Adrenal gland (tissue), 5 donors: ENCODE results near the gene TMEM234.

Source experiments
- POLR2A ChIP-seq, 2 donors: fragments of 450-650 bp; IDR thresholded peaks; one replicate each; pipeline ENCODE4 v1.6.1; 2017; ENCODE audit warnings: antibody characterized with exemption in 2 of 2, mild to moderate bottlenecking in 2 of 2, moderate library complexity in 1 of 2
- TF ChIP-seq, protein P1 (sequence below), 6 experiments: fragments of 450-650 bp in 4 of 6; fragments of 200-600 bp in 2 of 6; sonication (generic) in 1 of 6; IDR thresholded peaks; 1 replicate in 5 of 6; 2 replicates in 1 of 6; pipeline versions ENCODE4 v1.5.1 to v1.8.0; 2016 to 2021; ENCODE audit warnings: antibody characterized with exemption in 6 of 6, mild to moderate bottlenecking in 2 of 6, moderate library complexity in 1 of 6
- donor health status: DM: no; HTN: no; CAD: no.

DNA sequence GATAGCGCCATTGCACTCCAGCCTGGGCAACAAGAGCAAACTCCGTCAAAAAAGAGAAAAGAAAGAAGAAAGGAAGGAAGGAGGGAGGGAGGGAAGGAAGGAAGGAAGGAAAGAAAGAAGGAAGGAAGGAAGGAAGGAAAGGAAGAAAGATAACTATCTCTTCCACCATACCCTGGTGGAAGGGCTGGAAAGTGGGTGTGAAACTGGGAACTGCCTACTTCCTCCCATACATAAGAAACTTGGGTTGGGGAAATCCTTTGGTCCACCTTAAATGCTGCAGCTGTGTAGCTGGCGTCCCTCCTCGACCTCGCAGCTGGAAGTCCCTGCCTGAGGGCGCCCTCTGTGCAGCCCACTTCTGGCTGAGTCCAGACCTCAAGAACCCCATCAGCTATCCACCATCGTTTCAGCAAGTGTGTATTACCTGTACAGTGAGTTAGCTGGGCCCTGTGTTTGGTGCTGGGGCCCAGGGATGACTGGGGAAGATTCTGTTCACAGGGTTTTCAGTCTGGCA, 20.2 kb upstream of the TMEM234 start:
- TF ChIP-seq, protein P1, sequence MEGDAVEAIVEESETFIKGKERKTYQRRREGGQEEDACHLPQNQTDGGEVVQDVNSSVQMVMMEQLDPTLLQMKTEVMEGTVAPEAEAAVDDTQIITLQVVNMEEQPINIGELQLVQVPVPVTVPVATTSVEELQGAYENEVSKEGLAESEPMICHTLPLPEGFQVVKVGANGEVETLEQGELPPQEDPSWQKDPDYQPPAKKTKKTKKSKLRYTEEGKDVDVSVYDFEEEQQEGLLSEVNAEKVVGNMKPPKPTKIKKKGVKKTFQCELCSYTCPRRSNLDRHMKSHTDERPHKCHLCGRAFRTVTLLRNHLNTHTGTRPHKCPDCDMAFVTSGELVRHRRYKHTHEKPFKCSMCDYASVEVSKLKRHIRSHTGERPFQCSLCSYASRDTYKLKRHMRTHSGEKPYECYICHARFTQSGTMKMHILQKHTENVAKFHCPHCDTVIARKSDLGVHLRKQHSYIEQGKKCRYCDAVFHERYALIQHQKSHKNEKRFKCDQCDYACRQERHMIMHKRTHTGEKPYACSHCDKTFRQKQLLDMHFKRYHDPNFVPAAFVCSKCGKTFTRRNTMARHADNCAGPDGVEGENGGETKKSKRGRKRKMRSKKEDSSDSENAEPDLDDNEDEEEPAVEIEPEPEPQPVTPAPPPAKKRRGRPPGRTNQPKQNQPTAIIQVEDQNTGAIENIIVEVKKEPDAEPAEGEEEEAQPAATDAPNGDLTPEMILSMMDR (IDR thresholded peaks at IDR 0.05), result no peak
- TF ChIP-seq POLR2A (IDR thresholded peaks at IDR 0.05), result no peak
